D721Med (cell line): ENCODE measurements around the gene CYP19A1.

Experiments
- DNase-seq: peaks from one replicate; pipeline ENCODE4 v3.0.0; 2011; ENCODE audit warnings: low spot score; ENCODE audit not compliant: insufficient read length
- FAIRE-seq: peaks from 2 replicates; lab custom pipeline; 2011; peaks lifted over from hg19 to GRCh38; lab: Jason Lieb, UNC
- CTCF ChIP-seq: IDR thresholded peaks from 2 replicates; pipeline ENCODE4 v1.5.1; 2012; ENCODE audit warnings: mild to moderate bottlenecking, control low read depth; ENCODE audit not compliant: insufficient read depth; ENCODE audit errors: missing control alignments

CYP19A1 gene

GRCh38 chr15:51318382-51319150 is 19.8 kb downstream of the CYP19A1 start:
- no peak for TF ChIP-seq CTCF
- FAIRE-seq = no peak
- DNase-seq = no peak

GRCh38 chr15:51316636-51317035 is 21.8 kb downstream of the CYP19A1 start:
- DNase-seq = no peak
- no peak for FAIRE-seq
- no peak for TF ChIP-seq CTCF

GRCh38 chr15:51315726-51316125 is 22.7 kb downstream of the CYP19A1 start:
- no peak for DNase-seq
- TF ChIP-seq CTCF = no peak
- no peak for FAIRE-seq

GRCh38 chr15:51314391-51315337 is 23.7 kb downstream of the CYP19A1 start:
- no peak for DNase-seq
- no peak for FAIRE-seq
- TF ChIP-seq CTCF = no peak

- DNase-seq (no peak), FAIRE-seq (no peak)
- no peak for TF ChIP-seq CTCF
Measured at GRCh38 chr15:51313644-51314280, 24.6 kb downstream of the CYP19A1 start.

GRCh38 chr15:51313074-51313393 is 25.4 kb downstream of the CYP19A1 start:
- DNase-seq = no peak
- FAIRE-seq = no peak
- TF ChIP-seq CTCF = no peak
